HG02870 (cell line): ENCODE results near the gene PTPRG.

Source experiments
- ATAC-seq: cut with Tn5 transposase; IDR thresholded peaks from one replicate; pipeline ENCODE4 v1.9.1; 2021; ENCODE audit warnings: mild to moderate bottlenecking, moderate library complexity; ENCODE audit not compliant: unreplicated experiment

PTPRG gene

GRCh38 chr3:62193586-62194345 is 632.4 kb downstream of the PTPRG start:
- no peak for ATAC-seq

- ATAC-seq = no peak
Measured at GRCh38 chr3:62197350-62198012, 636.1 kb downstream of the PTPRG start.

- no peak for ATAC-seq
Measured at GRCh38 chr3:62199126-62199525, 637.8 kb downstream of the PTPRG start.

- ATAC-seq = no peak
Measured at GRCh38 chr3:62201438-62202035, 640.2 kb downstream of the PTPRG start.

GRCh38 chr3:62203152-62203551 is 641.8 kb downstream of the PTPRG start:
- no peak for ATAC-seq

- no peak for ATAC-seq
Measured at GRCh38 chr3:62203561-62203960, 642.2 kb downstream of the PTPRG start.

GRCh38 chr3:62207197-62207596 is 645.8 kb downstream of the PTPRG start:
- ATAC-seq = no peak

GRCh38 chr3:62208385-62208784 is 647.0 kb downstream of the PTPRG start:
- no peak for ATAC-seq

- ATAC-seq = no peak
Measured at GRCh38 chr3:62209101-62209500, 647.7 kb downstream of the PTPRG start.

GRCh38 chr3:62210011-62210410 is 648.6 kb downstream of the PTPRG start:
- ATAC-seq = no peak

GRCh38 chr3:62211675-62212429 is 650.5 kb downstream of the PTPRG start:
- no peak for ATAC-seq

GRCh38 chr3:62214850-62215249 is 653.5 kb downstream of the PTPRG start:
- ATAC-seq = no peak

- no peak for ATAC-seq
Measured at GRCh38 chr3:62220616-62221015, 659.2 kb downstream of the PTPRG start.

GRCh38 chr3:62225051-62225450 is 663.7 kb downstream of the PTPRG start:
- no peak for ATAC-seq

- no peak for ATAC-seq
Measured at GRCh38 chr3:62226601-62227339, 665.4 kb downstream of the PTPRG start.

- ATAC-seq = no peak
Measured at GRCh38 chr3:62228467-62228866, 667.1 kb downstream of the PTPRG start.

GRCh38 chr3:62229211-62229610 is 667.8 kb downstream of the PTPRG start:
- no peak for ATAC-seq

GRCh38 chr3:62229908-62230307 is 668.5 kb downstream of the PTPRG start:
- no peak for ATAC-seq

- no peak for ATAC-seq
Measured at GRCh38 chr3:62233065-62233464, 671.7 kb downstream of the PTPRG start.

GRCh38 chr3:62236016-62236415 is 674.6 kb downstream of the PTPRG start:
- no peak for ATAC-seq
